ENCODE results near the gene WNT5B. TPM values are rescaled to one million over a fixed set of nuclear protein-coding genes. Genes with fewer than 3 reads are reported as not detected.

Gene WNT5B
- total RNA-seq, 1 donor from 2014 or later, result 11.3 TPM

GRCh38 chr12:1650978-1651361, 21.9 kb downstream of the WNT5B start:
- H3K4me3 Mint-ChIP-seq, result no peak overlapping the region

GRCh38 chr12:1651946-1652345, 22.9 kb downstream of the WNT5B start:
- Mint-ChIP-seq H3K27me3 (peaks cover 67% of the 10 kb centered on the region), H3K36me3 (peaks cover 18% of the 10 kb centered on the region), H3K4me1 (ENCODE audit: unreplicated experiment) (no peaks in the 10 kb centered on the region), H3K4me3 (no peak overlapping the region), H3K9me3 (no peaks in the 10 kb centered on the region), H3K27ac (no peak overlapping the region)
- no peak for TF ChIP-seq CTCF (conservative IDR thresholded peaks at IDR 0.05)
- DNase-seq (ENCODE audit: extremely low spot score, unreplicated experiment), result no peak

More at GRCh38 chr12:1650978-1651361, 21.9 kb downstream of the WNT5B start:
- DNase-seq (ENCODE audit: extremely low spot score, unreplicated experiment), result no peak
- Mint-ChIP-seq H3K36me3 (peaks cover 23% of the 10 kb centered on the region), H3K9me3 (no peaks in the 10 kb centered on the region), H3K27ac (no peak overlapping the region), H3K4me1 (ENCODE audit: unreplicated experiment) (no peaks in the 10 kb centered on the region), H3K27me3 (peaks cover 65% of the 10 kb centered on the region)
- no peak for TF ChIP-seq CTCF (conservative IDR thresholded peaks at IDR 0.05)

- Mint-ChIP-seq H3K27ac (peak overlapping the region; percentile 21), H3K36me3 (peaks cover under 1% of the 10 kb centered on the region), H3K9me3 (no peaks in the 10 kb centered on the region), H3K4me1 (ENCODE audit: unreplicated experiment) (no peaks in the 10 kb centered on the region), H3K4me3 (no peak overlapping the region), H3K27me3 (peaks cover 56% of the 10 kb centered on the region)
- no peak for DNase-seq (ENCODE audit: extremely low spot score, unreplicated experiment)
- no peak for TF ChIP-seq CTCF (conservative IDR thresholded peaks at IDR 0.05)
Measured at GRCh38 chr12:1655225-1655788, 26.3 kb downstream of the WNT5B start.

- Mint-ChIP-seq H3K27ac (no peak overlapping the region), H3K27me3 (peaks cover 48% of the 10 kb centered on the region), H3K9me3 (no peaks in the 10 kb centered on the region), H3K36me3 (no peaks in the 10 kb centered on the region), H3K4me1 (ENCODE audit: unreplicated experiment) (no peaks in the 10 kb centered on the region), H3K4me3 (no peak overlapping the region)
- no peak for TF ChIP-seq CTCF (conservative IDR thresholded peaks at IDR 0.05)
- no peak for DNase-seq (ENCODE audit: extremely low spot score, unreplicated experiment)
Measured at GRCh38 chr12:1656902-1657301, 27.9 kb downstream of the WNT5B start.

- no peak for DNase-seq (ENCODE audit: extremely low spot score, unreplicated experiment)
- H3K27ac Mint-ChIP-seq, result no peak overlapping the region
- H3K9me3 Mint-ChIP-seq, result no peaks in the 10 kb centered on the region
- H3K27me3 Mint-ChIP-seq, result peaks cover 43% of the 10 kb centered on the region
- no peak for TF ChIP-seq CTCF (conservative IDR thresholded peaks at IDR 0.05)
- no peaks in the 10 kb centered on the region for H3K4me1 Mint-ChIP-seq (ENCODE audit: unreplicated experiment)
- no peak overlapping the region for H3K4me3 Mint-ChIP-seq
- no peaks in the 10 kb centered on the region for H3K36me3 Mint-ChIP-seq
Measured at GRCh38 chr12:1657688-1658087, 28.7 kb downstream of the WNT5B start.

Data from type B pancreatic cell (in vitro differentiated cells).